Ovary (tissue), 3 donors: ENCODE measurements around the gene SCGB3A1.

Source experiments
- CTCF ChIP-seq, 3 donors: fragments of 450-650 bp in 2 of 3; fragments of 200-600 bp in 1 of 3; IDR thresholded peaks; one replicate each; pipeline versions ENCODE4 v1.5.1 to v1.8.0; 2016 to 2022; ENCODE audit warnings: antibody characterized with exemption in 3 of 3, mild to moderate bottlenecking in 1 of 3
- POLR2A ChIP-seq: fragments of 450-650 bp; IDR thresholded peaks from one replicate; pipeline ENCODE4 v1.6.1; 2017; ENCODE audit warnings: antibody characterized with exemption, mild to moderate bottlenecking, moderate library complexity
- donor health status: DM: no; HTN: no; CAD: no.

GRCh38 chr5:180595046-180595379, 3.7 kb upstream of the SCGB3A1 start:
- TF ChIP-seq POLR2A (no peak), CTCF (IDR thresholded peaks at IDR 0.05) (no peak)
